Activated naive CD8-positive, alpha-beta T cell treated with anti-CD3 and anti-CD28 coated beads, Interleukin-2, amount 50 U/mL, for 16 hours (primary cell): Measurements from ENCODE around the gene PUS1.

ENCODE experiments used
- DNase-seq: peaks from one replicate; pipeline ENCODE4 v3.0.0-alpha.2; 2020; ENCODE audit warnings: low read depth, low spot score

PUS1 gene

DNA sequence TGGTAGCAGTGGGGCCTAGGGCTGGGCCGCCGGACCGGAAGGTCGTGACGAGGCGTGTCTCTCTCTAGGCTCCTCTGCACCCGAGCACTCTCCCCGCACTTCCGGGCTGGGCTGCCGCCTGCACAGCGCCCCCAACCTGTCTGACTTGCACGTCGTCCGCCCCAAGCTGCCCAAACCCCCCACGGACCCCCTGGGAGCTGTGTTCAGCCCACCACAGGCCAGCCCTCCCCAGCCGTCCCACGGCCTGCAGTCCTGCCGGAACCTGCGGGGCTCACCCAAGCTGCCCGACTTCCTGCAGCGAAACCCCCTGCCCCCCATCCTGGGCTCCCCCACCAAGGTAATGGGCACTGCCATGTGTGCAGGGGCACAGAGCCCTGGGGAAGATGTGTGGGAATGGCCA lies 13.3 kb upstream of the PUS1 start:
- no peak for DNase-seq

GRCh38 chr12:131916306-131917138 lies 12.6 kb upstream of the PUS1 start:
- no peak for DNase-seq

GRCh38 chr12:131917139-131917710 lies 11.9 kb upstream of the PUS1 start:
- DNase-seq, result peak; percentile 30

- DNase-seq, result no peak
Measured at GRCh38 chr12:131917711-131918306, 11.3 kb upstream of the PUS1 start.

- no peak for DNase-seq
Measured at GRCh38 chr12:131918311-131919050, 10.6 kb upstream of the PUS1 start.

- DNase-seq, result no peak
Measured at GRCh38 chr12:131919051-131919347, 10.1 kb upstream of the PUS1 start.

DNA sequence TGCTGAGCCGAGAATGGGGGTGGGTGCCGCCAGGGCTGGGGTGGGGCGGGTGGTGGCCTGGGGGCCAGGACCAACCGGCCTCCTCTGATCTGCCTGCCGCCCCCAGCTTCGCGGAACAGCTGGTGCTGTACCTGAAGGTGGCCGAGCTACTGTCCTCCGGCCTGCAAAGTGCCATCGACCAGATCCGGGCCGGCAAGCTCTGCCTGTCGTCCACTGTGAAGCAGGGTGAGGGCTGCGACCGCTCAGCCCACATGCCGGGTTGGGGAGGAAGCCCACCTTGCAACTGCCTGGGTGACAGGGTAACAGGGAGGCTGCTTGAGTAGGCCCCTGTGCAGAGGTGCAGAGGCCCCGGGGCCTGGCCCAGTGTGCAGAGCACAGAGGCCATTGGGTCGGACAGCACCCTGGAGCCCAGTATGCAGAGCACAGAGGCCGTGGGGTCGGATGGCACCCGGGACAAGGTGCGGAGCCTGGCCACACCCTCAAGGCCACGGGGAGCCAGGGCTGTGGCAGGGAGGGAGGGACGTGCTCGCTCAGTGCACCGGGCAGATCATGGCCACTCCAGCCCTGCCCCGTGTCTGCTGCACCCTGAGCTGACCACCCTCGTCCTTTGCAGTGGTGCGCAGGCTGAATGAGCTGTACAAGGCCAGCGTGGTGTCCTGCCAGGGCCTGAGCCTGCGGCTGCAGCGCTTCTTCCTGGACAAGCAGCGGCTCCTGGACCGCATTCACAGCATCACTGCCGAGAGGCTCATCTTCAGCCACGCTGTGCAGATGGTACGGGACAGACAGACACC lies 9.5 kb upstream of the PUS1 start:
- DNase-seq, result no peak

DNA sequence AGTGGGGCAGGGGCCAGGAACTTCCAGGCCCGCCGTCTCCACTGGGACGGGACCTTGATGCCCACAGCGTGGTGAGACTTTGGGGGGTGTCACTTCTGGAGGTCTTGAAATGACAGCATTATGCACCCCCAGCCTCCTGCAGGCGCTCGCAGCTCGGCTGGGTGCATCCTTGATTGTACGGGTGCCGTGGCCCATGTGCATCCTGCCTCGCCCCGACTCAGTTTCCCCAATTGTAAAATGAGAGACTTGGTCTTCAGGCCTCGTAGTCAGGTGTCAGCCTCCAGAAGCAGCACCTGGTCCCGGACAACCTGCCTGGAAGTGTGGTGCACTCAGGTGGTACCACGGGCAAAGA lies 8.9 kb upstream of the PUS1 start:
- DNase-seq, result no peak

GRCh38 chr12:131920902-131921840 lies 7.9 kb upstream of the PUS1 start:
- no peak for DNase-seq

- no peak for DNase-seq
Measured at GRCh38 chr12:131921866-131922769, 7.0 kb upstream of the PUS1 start.

GRCh38 chr12:131922772-131923171 lies 6.3 kb upstream of the PUS1 start:
- DNase-seq, result no peak

GRCh38 chr12:131923260-131923659 lies 5.8 kb upstream of the PUS1 start:
- DNase-seq, result no peak

- no peak for DNase-seq
Measured at GRCh38 chr12:131927110-131928079, 1.7 kb upstream of the PUS1 start.

- DNase-seq, result no peak
Measured at GRCh38 chr12:131928080-131928710, 881 bp upstream of the PUS1 start.

DNA sequence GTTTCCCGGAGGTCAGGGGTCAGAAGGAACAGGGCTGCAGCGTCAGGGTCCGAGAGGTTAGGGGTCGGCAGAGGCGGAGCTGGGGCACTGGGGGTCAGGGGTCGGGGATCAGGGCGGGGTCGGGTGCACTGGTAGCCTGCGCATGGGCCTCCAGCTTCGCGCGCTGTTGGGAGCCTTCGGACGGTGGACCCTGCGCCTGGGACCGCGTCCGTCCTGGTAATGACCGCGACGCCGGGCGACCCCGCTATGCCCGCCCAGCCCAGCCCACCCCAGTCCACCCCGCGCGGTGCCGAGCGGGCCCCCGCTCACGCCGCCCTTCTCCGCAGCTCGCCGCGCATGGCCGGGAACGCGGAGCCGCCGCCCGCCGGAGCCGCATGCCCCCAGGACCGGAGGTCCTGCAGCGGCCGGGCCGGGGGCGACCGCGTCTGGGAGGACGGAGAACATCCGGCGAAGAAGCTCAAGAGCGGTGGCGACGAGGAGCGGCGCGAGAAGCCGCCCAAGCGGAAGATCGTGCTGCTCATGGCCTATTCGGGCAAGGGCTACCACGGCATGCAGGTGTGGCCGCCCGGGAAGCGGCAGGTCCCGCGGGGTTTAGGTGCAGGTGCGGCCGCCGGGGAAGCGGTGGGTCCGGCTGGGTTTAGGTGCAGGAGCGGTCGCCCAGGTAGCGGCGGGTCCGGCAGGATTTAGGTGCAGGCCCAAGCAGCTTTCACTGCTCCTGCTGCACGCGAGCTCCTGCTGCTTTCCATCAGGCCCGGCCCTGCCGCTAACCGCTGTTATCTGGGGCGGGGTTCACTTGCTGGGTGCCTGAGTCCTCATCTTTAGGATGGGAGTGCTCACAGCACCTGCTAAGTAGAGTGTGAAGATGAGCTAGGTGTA lies 743 bp downstream of the PUS1 start:
- no peak for DNase-seq

DNA sequence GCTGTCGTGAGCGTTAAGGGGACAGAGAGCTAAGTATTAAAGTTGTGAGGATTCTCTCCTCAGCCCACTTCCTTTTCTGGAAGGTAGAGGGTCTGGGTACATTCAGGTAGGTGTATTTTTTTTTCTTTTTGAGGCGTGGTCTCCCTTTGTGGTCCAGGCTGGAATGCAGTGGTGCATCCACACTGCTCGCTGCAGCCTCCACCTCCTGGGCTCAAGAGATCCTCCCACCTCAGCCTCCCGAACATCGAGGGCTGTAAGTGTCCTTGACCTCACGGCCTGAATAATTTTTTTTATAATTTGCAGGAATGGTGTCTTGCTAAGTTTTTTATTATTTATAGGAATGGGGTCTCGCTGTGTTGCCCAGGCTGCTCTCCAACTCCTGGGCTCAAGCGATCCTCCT lies 1.4 kb downstream of the PUS1 start:
- no peak for DNase-seq

DNA sequence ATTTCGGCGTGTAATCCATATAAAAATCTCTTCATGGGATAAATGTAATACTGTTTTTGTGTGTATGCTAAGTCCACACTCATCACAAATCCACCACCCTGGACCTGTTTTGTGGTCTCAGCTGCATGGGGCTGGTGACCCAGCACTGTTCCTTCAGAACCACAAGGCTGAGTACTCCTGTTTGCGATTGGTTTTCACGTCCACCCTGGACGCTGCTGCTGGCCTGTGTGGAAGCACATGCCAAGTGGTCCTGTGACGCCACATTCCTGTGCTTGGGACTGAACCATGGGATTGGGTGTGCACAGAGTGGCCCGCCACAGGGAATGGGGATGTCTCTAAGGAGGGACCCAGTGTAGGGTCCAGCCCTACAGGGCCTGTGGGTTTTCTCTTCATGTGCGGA lies 4.3 kb downstream of the PUS1 start:
- no peak for DNase-seq
